Dendritic cell treated with granulocyte-macrophage colony-stimulating factor and Interleukin-4, amounts not matched to agents 40 ng/mL and 50 ng/mL, for 4 days (primary cell): Measurements from ENCODE around the gene CARMIL1.
"Not testable (repeated sequence)": the region's sequence is repeated elsewhere in the genome, so short reads cannot be mapped to it uniquely, and the experiment has no call there.

Experiments used
- H3K27ac Mint-ChIP-seq: one replicate; pipeline ENCODE4 v1.8.0; 2022; ENCODE audit warnings: mild to moderate bottlenecking, mixed read lengths
- H3K27me3 Mint-ChIP-seq: one replicate; pipeline ENCODE4 v1.8.0; 2022; ENCODE audit warnings: mild to moderate bottlenecking, mixed read lengths
- H3K36me3 Mint-ChIP-seq: one replicate; pipeline ENCODE4 v1.8.0; 2022; ENCODE audit warnings: low read depth, mixed read lengths
- H3K4me1 Mint-ChIP-seq: one replicate; pipeline ENCODE4 v1.8.0; 2022; ENCODE audit warnings: low read depth, mixed read lengths
- H3K4me3 Mint-ChIP-seq: one replicate; pipeline ENCODE4 v1.8.0; 2022; ENCODE audit warnings: mild to moderate bottlenecking, moderate library complexity, mixed read lengths
- H3K9me3 Mint-ChIP-seq: one replicate; pipeline ENCODE4 v1.8.0; 2022; ENCODE audit warnings: mixed read lengths
- intact Hi-C: fragments of 100-400 bp; cut with micrococcal nuclease; formaldehyde crosslinking; loops from one replicate; pipeline ENCODE4 v1.15.0; 2022

CARMIL1 gene

DNA sequence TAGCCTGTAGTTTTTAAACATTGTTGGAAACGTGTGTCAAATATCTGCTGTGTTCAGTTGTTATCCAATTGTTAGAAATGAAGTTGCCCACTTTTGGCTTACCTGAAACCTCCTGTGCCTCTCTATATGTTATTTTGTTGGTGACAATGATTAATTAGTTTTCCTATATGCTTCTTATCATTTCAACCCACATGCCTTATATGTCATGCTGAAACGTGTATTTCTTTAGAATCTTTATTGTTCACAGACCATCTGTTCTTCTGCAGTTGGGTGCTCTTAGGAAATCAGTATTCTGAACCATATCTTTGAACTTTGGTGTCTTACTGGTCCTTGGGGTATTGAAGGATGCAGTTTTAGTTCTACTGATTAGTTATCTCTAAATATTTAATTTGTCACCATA, 281.7 kb downstream of the CARMIL1 start:
- Mint-ChIP-seq H3K4me1 (peaks cover 14% of the 10 kb centered on the region), H3K27me3 (no peaks in the 10 kb centered on the region), H3K9me3 (no peaks in the 10 kb centered on the region), H3K4me3 (no peak overlapping the region), H3K27ac (no peak overlapping the region), H3K36me3 (no peaks in the 10 kb centered on the region)
- intact Hi-C loops: no loop called here

DNA sequence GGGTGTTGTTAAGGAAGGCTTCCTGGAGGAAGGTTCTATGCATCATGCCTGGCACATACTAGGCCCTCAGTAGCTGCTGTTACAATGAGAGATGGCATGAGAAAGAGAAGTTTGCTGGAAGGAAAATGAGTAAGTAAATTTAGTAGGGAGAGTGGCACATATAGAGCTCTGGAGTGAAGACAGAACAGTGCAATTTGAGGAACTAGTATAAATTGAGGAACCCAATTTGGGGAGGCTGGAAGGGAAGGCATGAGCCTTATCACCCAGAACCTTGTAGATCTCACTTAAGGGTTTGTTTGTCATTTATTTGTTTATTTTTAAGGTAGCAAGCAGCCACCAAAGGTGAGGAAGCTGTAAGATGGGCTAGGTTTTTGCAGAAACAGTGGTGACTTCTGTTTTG, 285.8 kb downstream of the CARMIL1 start:
- no peak overlapping the region for H3K27ac Mint-ChIP-seq
- H3K9me3 Mint-ChIP-seq: no peaks in the 10 kb centered on the region
- H3K4me3 Mint-ChIP-seq: no peak overlapping the region
- intact Hi-C loops: no loop called here
- peaks cover 10% of the 10 kb centered on the region for H3K4me1 Mint-ChIP-seq
- H3K36me3 Mint-ChIP-seq: no peaks in the 10 kb centered on the region
- peaks cover 2% of the 10 kb centered on the region for H3K27me3 Mint-ChIP-seq

DNA sequence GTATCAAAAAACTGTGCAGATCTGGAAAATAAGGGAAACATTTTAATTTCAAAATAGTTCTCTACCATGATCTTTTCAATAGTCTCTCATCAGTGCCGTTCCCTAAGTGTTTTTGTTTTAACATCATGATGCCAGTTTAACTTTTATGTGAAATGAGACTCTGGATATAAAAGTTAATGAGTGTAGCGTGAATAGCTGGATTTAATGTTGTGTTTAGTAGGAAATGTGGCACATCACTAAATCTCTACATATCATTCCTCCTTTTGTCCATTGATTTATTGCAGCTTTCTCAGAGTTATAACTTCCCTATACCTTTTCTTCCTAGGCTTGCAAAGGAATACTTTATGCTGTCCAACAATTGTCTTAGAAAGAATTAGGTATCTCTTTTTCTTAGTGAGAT, 291.4 kb downstream of the CARMIL1 start:
- H3K27me3 Mint-ChIP-seq: peaks cover 2% of the 10 kb centered on the region
- H3K36me3 Mint-ChIP-seq: no peaks in the 10 kb centered on the region
- H3K27ac Mint-ChIP-seq: no peak overlapping the region
- H3K4me3 Mint-ChIP-seq: no peak overlapping the region
- H3K4me1 Mint-ChIP-seq: no peaks in the 10 kb centered on the region
- intact Hi-C loops: no loop called here
- H3K9me3 Mint-ChIP-seq: no peaks in the 10 kb centered on the region

DNA sequence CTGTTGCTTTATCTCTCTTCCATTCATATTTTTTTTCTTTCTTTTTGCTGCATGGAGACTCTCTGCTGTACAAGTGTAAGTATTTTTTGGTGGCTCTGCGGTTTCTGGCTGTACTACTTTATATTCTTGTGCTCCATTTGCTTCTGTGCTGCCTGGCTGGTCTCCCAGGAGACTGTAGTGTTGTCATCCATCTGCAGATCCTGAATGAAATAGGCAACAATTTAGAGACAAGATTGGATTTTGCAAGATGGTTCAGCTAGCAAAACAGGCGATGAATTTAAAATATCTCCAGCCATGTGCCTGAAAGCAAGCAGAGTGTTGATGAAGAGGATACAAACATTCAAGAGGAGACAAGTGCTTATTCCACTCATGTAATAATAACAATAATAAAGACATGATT, 297.7 kb downstream of the CARMIL1 start:
- H3K27me3 Mint-ChIP-seq: no peaks in the 10 kb centered on the region
- H3K27ac Mint-ChIP-seq: no peak overlapping the region
- no peak overlapping the region for H3K4me3 Mint-ChIP-seq

DNA sequence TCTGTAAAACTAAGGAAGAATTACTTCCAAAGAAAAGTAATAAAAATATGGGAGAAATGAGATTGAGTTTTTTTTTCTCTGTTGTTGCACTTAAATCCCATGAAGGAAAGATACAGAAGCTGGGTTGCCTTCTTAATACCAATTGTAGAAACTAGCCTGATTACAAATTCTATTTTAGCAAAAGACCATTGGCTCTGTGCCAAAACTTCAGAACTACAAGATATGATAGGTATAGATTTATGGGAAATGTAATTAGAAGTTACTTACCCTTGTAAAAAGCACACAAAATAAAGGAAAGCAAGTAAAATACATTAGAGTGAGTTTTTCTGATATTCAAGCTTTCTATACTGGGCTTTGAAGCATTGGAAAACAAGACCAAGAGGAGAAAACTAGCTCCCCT, 299.4 kb downstream of the CARMIL1 start:
- intact Hi-C loops: no loop called here
- H3K27me3 Mint-ChIP-seq: no peaks in the 10 kb centered on the region
- no peak overlapping the region for H3K4me3 Mint-ChIP-seq
- H3K27ac Mint-ChIP-seq: no peak overlapping the region
- H3K36me3 Mint-ChIP-seq: no peaks in the 10 kb centered on the region
- H3K4me1 Mint-ChIP-seq: no peaks in the 10 kb centered on the region
- peaks cover 6% of the 10 kb centered on the region for H3K9me3 Mint-ChIP-seq

More for the DNA sequence above, 297.7 kb downstream of the CARMIL1 start:
- H3K36me3 Mint-ChIP-seq: no peaks in the 10 kb centered on the region
- H3K9me3 Mint-ChIP-seq: no peaks in the 10 kb centered on the region
- intact Hi-C loops: no loop called here
- H3K4me1 Mint-ChIP-seq: no peaks in the 10 kb centered on the region

DNA sequence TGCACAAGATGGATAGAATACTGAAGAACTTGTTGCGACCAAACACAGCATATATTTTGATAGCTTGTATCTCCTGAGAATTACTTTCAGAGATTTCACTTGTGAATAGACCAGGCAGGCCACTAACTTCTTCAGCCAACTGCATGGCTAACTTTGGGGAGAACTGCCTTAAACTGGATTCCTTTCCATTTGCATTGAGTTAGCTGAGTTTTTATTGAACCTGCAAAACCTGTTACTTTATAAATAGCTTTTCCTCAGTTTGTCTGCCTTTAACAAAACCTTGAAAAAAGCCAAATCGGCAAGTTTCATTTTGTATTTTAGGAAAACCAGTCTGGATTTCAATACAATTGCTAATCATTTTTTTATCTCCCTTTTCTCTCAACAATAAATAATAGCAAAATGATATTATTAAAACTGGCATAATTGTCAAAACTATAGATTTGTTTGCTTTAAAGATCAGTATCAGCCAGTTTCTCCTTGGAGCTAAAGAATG, 300.3 kb downstream of the CARMIL1 start:
- Mint-ChIP-seq H3K4me1 (no peaks in the 10 kb centered on the region), H3K27me3 (no peaks in the 10 kb centered on the region), H3K36me3 (no peaks in the 10 kb centered on the region), H3K4me3 (no peak overlapping the region), H3K9me3 (peaks cover 6% of the 10 kb centered on the region), H3K27ac (no peak overlapping the region)
- intact Hi-C loops: no loop called here

DNA sequence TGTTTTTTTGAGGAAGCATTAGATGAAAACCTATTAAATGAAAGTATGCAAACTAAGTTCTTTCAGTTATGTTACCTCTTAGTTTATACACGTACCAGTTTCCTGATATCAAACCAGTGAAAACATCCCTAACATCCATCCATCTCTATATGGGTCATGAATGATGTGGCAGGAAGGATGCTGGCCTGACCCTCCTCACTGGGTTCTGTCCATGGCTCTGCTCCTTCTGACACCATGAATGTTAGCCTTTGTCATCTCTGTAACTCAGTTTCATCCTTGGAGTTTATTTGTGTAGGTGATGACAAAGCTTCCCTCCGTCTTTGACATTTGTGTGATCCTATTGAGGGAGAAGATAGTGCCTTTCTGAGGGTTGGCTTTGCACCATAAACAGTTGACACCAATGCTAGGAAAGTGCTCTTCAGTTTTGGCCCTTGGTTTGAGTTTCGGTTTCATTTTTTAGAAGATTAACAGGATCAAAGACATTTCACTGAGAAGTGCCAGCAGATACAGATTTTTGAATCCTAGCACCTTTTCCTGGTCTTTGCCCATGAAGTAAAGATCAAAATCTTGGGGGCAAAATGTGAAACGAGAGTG, 300.8 kb downstream of the CARMIL1 start:
- H3K4me1 Mint-ChIP-seq: no peaks in the 10 kb centered on the region
- no peaks in the 10 kb centered on the region for H3K36me3 Mint-ChIP-seq
- H3K9me3 Mint-ChIP-seq: peaks cover 6% of the 10 kb centered on the region
- no peaks in the 10 kb centered on the region for H3K27me3 Mint-ChIP-seq
- no peak overlapping the region for H3K27ac Mint-ChIP-seq
- H3K4me3 Mint-ChIP-seq: no peak overlapping the region
- intact Hi-C loops: no loop called here

DNA sequence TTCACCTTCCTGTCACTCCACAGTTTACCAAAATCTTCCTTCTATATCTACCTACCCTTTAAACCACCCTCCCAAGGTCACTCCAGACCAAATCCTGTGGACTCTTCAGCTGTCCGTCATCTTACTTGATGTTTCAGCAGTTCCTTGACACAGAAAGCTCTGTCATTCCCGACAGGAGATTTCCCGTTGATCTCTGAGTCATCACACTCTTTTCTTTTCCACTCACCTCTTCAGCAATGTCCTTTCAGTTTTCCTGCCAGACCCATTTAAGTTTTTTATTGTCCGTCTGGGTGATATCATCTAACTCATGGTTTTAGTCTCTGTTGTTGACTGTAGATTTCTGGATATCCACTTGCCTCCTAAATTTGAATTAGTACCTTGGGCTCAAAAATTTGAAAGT, 302.9 kb downstream of the CARMIL1 start:
- Mint-ChIP-seq H3K4me3 (no peak overlapping the region), H3K27ac (no peak overlapping the region), H3K36me3 (no peaks in the 10 kb centered on the region), H3K4me1 (no peaks in the 10 kb centered on the region), H3K27me3 (no peaks in the 10 kb centered on the region), H3K9me3 (peaks cover 6% of the 10 kb centered on the region)
- intact Hi-C loops: no loop called here

DNA sequence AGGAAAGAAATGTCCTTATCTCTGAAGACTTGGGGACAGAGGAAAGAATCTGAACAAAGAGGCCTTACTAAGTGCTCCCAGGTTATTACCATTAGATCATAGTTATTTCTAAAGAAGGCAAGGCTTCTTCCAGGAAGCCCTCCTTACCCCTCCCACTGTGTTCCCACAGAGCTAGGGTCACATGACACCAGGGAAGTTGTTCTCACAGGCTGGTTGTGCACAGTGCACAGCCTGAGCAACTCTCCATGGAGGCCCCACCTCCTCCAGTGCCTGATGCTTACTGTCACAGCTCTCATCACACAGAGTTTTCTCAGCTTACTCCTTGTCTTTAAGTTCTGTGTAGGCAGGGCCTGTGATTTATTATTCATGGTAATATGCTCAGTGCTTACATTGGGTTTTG, 303.9 kb downstream of the CARMIL1 start:
- H3K27ac Mint-ChIP-seq: no peak overlapping the region
- no peak overlapping the region for H3K4me3 Mint-ChIP-seq
- H3K4me1 Mint-ChIP-seq: no peaks in the 10 kb centered on the region
- intact Hi-C loops: no loop called here
- no peaks in the 10 kb centered on the region for H3K27me3 Mint-ChIP-seq
- peaks cover 6% of the 10 kb centered on the region for H3K9me3 Mint-ChIP-seq
- no peaks in the 10 kb centered on the region for H3K36me3 Mint-ChIP-seq

DNA sequence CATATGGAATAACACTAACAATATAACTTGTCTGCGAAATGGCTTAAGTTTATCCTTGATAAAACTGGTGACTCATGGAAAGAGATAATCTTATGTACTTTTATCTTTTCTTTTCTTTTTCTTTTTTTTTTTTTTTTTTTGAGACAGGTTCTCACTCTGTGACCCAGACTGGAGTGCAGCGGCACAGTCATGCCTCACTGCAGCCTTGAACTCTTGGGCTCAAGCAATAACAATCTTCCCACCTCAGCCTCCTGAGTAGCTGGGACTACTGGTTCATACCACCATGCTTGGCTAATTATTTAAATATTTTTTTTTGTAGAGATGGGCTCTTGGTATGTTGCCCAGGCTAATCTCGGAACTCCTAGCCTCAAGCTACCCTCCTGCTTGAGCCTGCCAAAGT, 304.7 kb downstream of the CARMIL1 start:
- H3K9me3 Mint-ChIP-seq: peaks cover 6% of the 10 kb centered on the region
- no peaks in the 10 kb centered on the region for H3K4me1 Mint-ChIP-seq
- no peak overlapping the region for H3K27ac Mint-ChIP-seq
- H3K4me3 Mint-ChIP-seq: no peak overlapping the region
- H3K27me3 Mint-ChIP-seq: no peaks in the 10 kb centered on the region
- intact Hi-C loops: no loop called here
- H3K36me3 Mint-ChIP-seq: no peaks in the 10 kb centered on the region

DNA sequence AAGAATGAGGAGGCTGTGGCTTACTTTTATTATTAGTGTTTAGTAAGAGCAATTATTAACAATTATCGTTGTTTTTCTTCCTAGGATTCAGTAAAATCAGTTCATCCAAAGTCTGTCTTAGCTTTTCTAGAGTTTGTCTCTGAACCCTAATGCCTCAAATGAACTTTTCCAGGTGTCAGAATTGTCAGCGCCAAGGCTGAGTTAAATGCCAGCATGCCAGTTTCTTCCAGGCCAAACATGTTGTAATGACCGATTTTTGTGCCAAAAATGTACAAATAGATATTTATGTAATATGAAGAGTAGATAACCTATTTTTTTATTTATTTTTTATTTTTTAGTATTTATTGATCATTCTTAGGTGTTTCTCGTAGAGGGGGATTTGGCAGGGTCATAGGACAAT, 306.1 kb downstream of the CARMIL1 start:
- intact Hi-C loops: no loop called here
- Mint-ChIP-seq H3K27me3 (no peaks in the 10 kb centered on the region), H3K36me3 (no peaks in the 10 kb centered on the region), H3K9me3 (peaks cover 6% of the 10 kb centered on the region), H3K4me1 (no peaks in the 10 kb centered on the region), H3K27ac (no peak overlapping the region), H3K4me3 (no peak overlapping the region)

DNA sequence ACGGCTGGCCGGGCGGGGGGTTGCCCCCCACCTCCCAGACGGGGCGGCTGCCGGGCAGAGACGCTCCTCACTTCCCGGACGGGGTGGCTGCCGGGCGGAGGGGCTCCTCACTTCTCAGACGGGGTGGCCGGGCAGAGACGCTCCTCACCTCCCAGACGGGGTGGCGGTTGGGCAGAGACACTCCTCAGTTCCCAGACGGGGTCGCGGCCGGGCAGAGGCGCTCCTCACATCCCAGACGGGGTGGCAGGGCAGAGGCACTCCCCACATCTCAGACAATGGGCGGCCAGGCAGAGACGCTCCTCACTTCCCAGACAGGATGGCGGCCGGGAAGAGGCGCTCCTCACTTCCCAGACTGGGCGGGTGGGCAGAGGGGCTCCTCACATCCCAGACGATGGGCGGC, 306.9 kb downstream of the CARMIL1 start:
- H3K27ac Mint-ChIP-seq, H3K9me3 Mint-ChIP-seq, H3K4me1 Mint-ChIP-seq, H3K4me3 Mint-ChIP-seq, intact Hi-C loops, H3K36me3 Mint-ChIP-seq, H3K27me3 Mint-ChIP-seq: not testable (repeated sequence)

DNA sequence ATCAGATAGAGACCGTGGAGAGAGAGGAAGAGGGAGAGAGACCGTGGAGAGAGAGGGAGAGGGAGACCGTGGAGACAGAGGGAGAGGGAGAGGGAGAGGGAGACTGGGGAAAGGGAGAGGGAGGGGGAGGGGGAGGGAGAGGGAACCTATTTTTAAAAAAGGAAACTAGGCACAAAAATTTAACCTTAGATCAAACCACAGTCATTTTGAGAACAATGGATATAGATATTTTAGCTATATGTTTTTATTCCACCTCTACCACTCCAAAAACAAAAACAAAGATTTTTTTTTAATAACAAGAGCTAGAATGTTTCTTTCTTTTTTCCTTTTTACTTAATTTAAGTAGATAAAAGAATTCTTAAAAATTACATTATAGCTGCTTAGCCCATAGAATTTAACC, 307.8 kb downstream of the CARMIL1 start:
- Mint-ChIP-seq H3K27me3 (no peaks in the 10 kb centered on the region), H3K9me3 (peaks cover 6% of the 10 kb centered on the region), H3K4me3 (no peak overlapping the region), H3K4me1 (no peaks in the 10 kb centered on the region), H3K36me3 (no peaks in the 10 kb centered on the region), H3K27ac (no peak overlapping the region)
- intact Hi-C loops: no loop called here

DNA sequence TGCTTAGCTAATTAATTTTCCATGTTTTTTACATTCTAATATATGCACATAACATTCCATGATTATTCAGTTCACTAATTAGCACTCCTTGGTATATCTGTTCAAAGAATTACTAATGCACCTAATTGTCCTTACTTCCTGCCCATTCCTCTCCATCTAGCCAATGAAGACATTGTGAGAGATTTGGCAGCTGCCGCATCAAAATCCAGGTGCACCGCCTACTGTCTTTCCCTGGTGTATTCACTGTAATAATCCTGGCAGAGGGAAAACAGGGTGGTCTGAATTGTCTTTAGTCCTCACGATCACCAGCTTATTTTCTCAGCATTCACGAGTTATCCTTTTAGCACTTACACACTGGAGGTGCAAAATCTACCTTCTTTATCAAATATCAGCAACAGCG, 311.8 kb downstream of the CARMIL1 start:
- Mint-ChIP-seq H3K4me1 (no peaks in the 10 kb centered on the region), H3K4me3 (no peak overlapping the region), H3K27ac (no peak overlapping the region), H3K27me3 (no peaks in the 10 kb centered on the region), H3K9me3 (no peaks in the 10 kb centered on the region), H3K36me3 (no peaks in the 10 kb centered on the region)
- intact Hi-C loops: no loop called here
